Neural progenitor cell (in vitro differentiated cells): Measurements from ENCODE around the gene PTTG2. TPM values are rescaled to one million over a fixed set of nuclear protein-coding genes. Genes with fewer than 3 reads are reported as not detected.

ENCODE experiments used
- DNase-seq: peaks from one replicate; pipeline ENCODE4 v3.0.0-alpha.2; 2016; ENCODE audit warnings: low spot score
- H2AFZ ChIP-seq: fragments of 200-600 bp; sonication (generic); replicated peaks from 2 replicates; pipeline ENCODE4 v1.6.1; 2016; ENCODE audit warnings: antibody characterized with exemption
- H3F3A ChIP-seq: fragments of 200-600 bp; sonication (generic); 2 replicates; pipeline ENCODE4 v1.6.1; 2016; ENCODE audit warnings: antibody characterized with exemption, low read depth
- H3K27ac ChIP-seq: fragments of 200-600 bp; sonication (generic); 2 replicates; pipeline ENCODE4 v1.5.1; 2016; ENCODE audit warnings: mild to moderate bottlenecking
- H3K27me3 ChIP-seq: fragments of 200-600 bp; sonication (generic); 2 replicates; pipeline ENCODE4 v1.6.1; 2016; ENCODE audit warnings: mild to moderate bottlenecking, moderate library complexity
- H3K36me3 ChIP-seq: fragments of 200-600 bp; sonication (generic); 2 replicates; pipeline ENCODE4 v1.5.1; 2016
- H3K4me1 ChIP-seq: fragments of 200-600 bp; sonication (generic); 2 replicates; pipeline ENCODE4 v1.6.1; 2016; ENCODE audit warnings: mixed run types
- H3K4me2 ChIP-seq: fragments of 200-600 bp; sonication (generic); 2 replicates; pipeline ENCODE4 v1.6.1; 2016
- H3K4me3 ChIP-seq: fragments of 200-600 bp; sonication (generic); 2 replicates; pipeline ENCODE4 v1.5.1; 2016
- H3K79me2 ChIP-seq: fragments of 200-600 bp; sonication (generic); 2 replicates; pipeline ENCODE4 v1.6.1; 2016; ENCODE audit warnings: low read depth
- H3K9ac ChIP-seq: fragments of 200-600 bp; sonication (generic); 2 replicates; pipeline ENCODE4 v1.6.1; 2016
- H3K9me3 ChIP-seq: fragments of 200-600 bp; sonication (generic); 2 replicates; pipeline ENCODE4 v1.5.1; 2016; ENCODE audit warnings: low read depth
- H4K20me1 ChIP-seq: fragments of 200-600 bp; sonication (generic); 2 replicates; pipeline ENCODE4 v1.6.1; 2016; ENCODE audit warnings: low read depth
- H3K27ac Mint-ChIP-seq: 3 replicates; pipeline ENCODE4 v1.8.0; 2021; ENCODE audit warnings: mixed read lengths
- H3K27me3 Mint-ChIP-seq: 2 replicates; pipeline ENCODE4 v1.8.0; 2022; ENCODE audit warnings: low read depth, mild to moderate bottlenecking, inconsistent platforms, moderate library complexity, mixed read lengths; ENCODE audit not compliant: insufficient read depth
- H3K36me3 Mint-ChIP-seq: 3 replicates; pipeline ENCODE4 v1.8.0; 2021; ENCODE audit warnings: mixed read lengths
- H3K4me1 Mint-ChIP-seq: 3 replicates; pipeline ENCODE4 v1.8.0; 2021; ENCODE audit warnings: mixed read lengths
- H3K4me3 Mint-ChIP-seq: 3 replicates; pipeline ENCODE4 v1.8.0; 2021; ENCODE audit warnings: mild to moderate bottlenecking, moderate library complexity, mixed read lengths
- H3K9me3 Mint-ChIP-seq: 3 replicates; pipeline ENCODE4 v1.8.0; 2020; ENCODE audit warnings: mixed read lengths
- CTCF ChIP-seq: fragments of 200-600 bp; sonication (generic); IDR thresholded peaks from 2 replicates; pipeline ENCODE4 v1.5.1; 2017; ENCODE audit warnings: antibody characterized with exemption, mild to moderate bottlenecking
- EZH2 ChIP-seq: fragments of 200-600 bp; sonication (generic); IDR thresholded peaks from 2 replicates; pipeline ENCODE4 v1.6.1; 2017; ENCODE audit warnings: antibody characterized with exemption, mild to moderate bottlenecking, moderate library complexity
- EZH2phosphoT487 ChIP-seq: fragments of 200-600 bp; sonication (generic); IDR thresholded peaks from 2 replicates; pipeline ENCODE4 v1.6.1; 2017; ENCODE audit warnings: antibody characterized with exemption
- total RNA-seq: library from RNA; depleted of rRNA; stranded (reverse); fragments of >200 nt; gene quantifications from 2 replicates; pipeline ENCODE4 v1.2.3, GENCODE V29; 2015; ENCODE audit warnings: low replicate concordance

The PTTG2 gene
- total RNA-seq, 1 donor from 2014 or later = not detected

GRCh38 chr4:38008571-38009021 lies 48.4 kb downstream of the PTTG2 start:
- Histone ChIP-seq H3K27me3 (no peaks in the 10 kb centered on the region), H3K27ac (no peak overlapping the region), H3F3A (no peaks in the 10 kb centered on the region), H3K4me3 (no peak overlapping the region), H3K4me1 (peaks cover 46% of the 10 kb centered on the region), H3K4me2 (no peak overlapping the region), H4K20me1 (peaks cover 42% of the 10 kb centered on the region), H3K9me3 (no peaks in the 10 kb centered on the region), H3K79me2 (peaks cover 72% of the 10 kb centered on the region), H3K9ac (no peak overlapping the region), H3K36me3 (no peaks in the 10 kb centered on the region), H2AFZ (no peak overlapping the region)
- H3K27me3 Mint-ChIP-seq = peaks cover 2% of the 10 kb centered on the region
- H3K36me3 Mint-ChIP-seq = no peaks in the 10 kb centered on the region
- peak overlapping the region; percentile 22 for H3K27ac Mint-ChIP-seq
- no peaks in the 10 kb centered on the region for H3K9me3 Mint-ChIP-seq
- no peak overlapping the region for H3K4me3 Mint-ChIP-seq
- no peak for TF ChIP-seq EZH2phosphoT487
- no peak for TF ChIP-seq EZH2
- no peak for TF ChIP-seq CTCF
- DNase-seq = no peak
- H3K4me1 Mint-ChIP-seq = peaks cover 51% of the 10 kb centered on the region

GRCh38 chr4:38009421-38009820 lies 49.2 kb downstream of the PTTG2 start:
- DNase-seq = no peak
- H3K79me2 ChIP-seq = peaks cover 64% of the 10 kb centered on the region
- H3K9me3 ChIP-seq = no peaks in the 10 kb centered on the region
- no peak overlapping the region for H3K27ac Mint-ChIP-seq
- H3K9ac ChIP-seq = no peak overlapping the region
- H3K4me3 ChIP-seq = no peak overlapping the region
- H3K36me3 ChIP-seq = no peaks in the 10 kb centered on the region
- H4K20me1 ChIP-seq = peaks cover 34% of the 10 kb centered on the region
- H3K4me2 ChIP-seq = no peak overlapping the region
- H3K36me3 Mint-ChIP-seq = no peaks in the 10 kb centered on the region
- H3F3A ChIP-seq = no peaks in the 10 kb centered on the region
- no peak overlapping the region for H3K27ac ChIP-seq
- H3K9me3 Mint-ChIP-seq = no peaks in the 10 kb centered on the region
- H2AFZ ChIP-seq = no peak overlapping the region
- H3K4me1 Mint-ChIP-seq = peaks cover 48% of the 10 kb centered on the region
- H3K27me3 ChIP-seq = no peaks in the 10 kb centered on the region
- peaks cover 39% of the 10 kb centered on the region for H3K4me1 ChIP-seq
- H3K27me3 Mint-ChIP-seq = peaks cover 2% of the 10 kb centered on the region
- H3K4me3 Mint-ChIP-seq = no peak overlapping the region
- no peak for TF ChIP-seq EZH2

- H3K27ac ChIP-seq = no peak overlapping the region
- H2AFZ ChIP-seq = no peak overlapping the region
- TF ChIP-seq EZH2phosphoT487 = no peak
- TF ChIP-seq EZH2 = no peak
- no peak for TF ChIP-seq CTCF
- peaks cover 29% of the 10 kb centered on the region for H4K20me1 ChIP-seq
- no peak overlapping the region for H3K4me2 ChIP-seq
- H3K9me3 ChIP-seq = no peaks in the 10 kb centered on the region
- no peaks in the 10 kb centered on the region for H3K27me3 ChIP-seq
- Mint-ChIP-seq H3K9me3 (no peaks in the 10 kb centered on the region), H3K27ac (no peak overlapping the region), H3K4me3 (no peak overlapping the region), H3K36me3 (no peaks in the 10 kb centered on the region), H3K4me1 (peaks cover 43% of the 10 kb centered on the region), H3K27me3 (peaks cover 2% of the 10 kb centered on the region)
- DNase-seq = no peak
- no peak overlapping the region for H3K4me3 ChIP-seq
- H3F3A ChIP-seq = no peaks in the 10 kb centered on the region
- H3K36me3 ChIP-seq = no peaks in the 10 kb centered on the region
- peaks cover 34% of the 10 kb centered on the region for H3K4me1 ChIP-seq
- peaks cover 59% of the 10 kb centered on the region for H3K79me2 ChIP-seq
- no peak overlapping the region for H3K9ac ChIP-seq
Measured at GRCh38 chr4:38009949-38010348, 49.8 kb downstream of the PTTG2 start.

Other genes with a start within 250 kb of the PTTG2 start
- 16.3 and 20.1 TPM in 2 replicates for gene PGM2, start 133.7 kb upstream of the PTTG2 start, total RNA-seq
- gene TBC1D1, start 69.3 kb upstream of the PTTG2 start, total RNA-seq = 208 and 226 TPM in 2 replicates